GM18870 (cell line): ENCODE data around the gene AGO1.

Experiments
- ATAC-seq: cut with Tn5 transposase; IDR thresholded peaks from one replicate; pipeline ENCODE4 v1.9.1; 2021; ENCODE audit warnings: moderate library complexity; ENCODE audit not compliant: unreplicated experiment

AGO1 gene

GRCh38 chr1:35882945-35883634, at the start of gene AGO1:
TSS of gene AGO1 (plus strand) at chr1:35883209. CDS start at chr1:35883422, 213 bp downstream.
- peak; percentile 50 for ATAC-seq

GRCh38 chr1:35833395-35833794, 49.6 kb upstream of the AGO1 start:
- ATAC-seq, result no peak

DNA sequence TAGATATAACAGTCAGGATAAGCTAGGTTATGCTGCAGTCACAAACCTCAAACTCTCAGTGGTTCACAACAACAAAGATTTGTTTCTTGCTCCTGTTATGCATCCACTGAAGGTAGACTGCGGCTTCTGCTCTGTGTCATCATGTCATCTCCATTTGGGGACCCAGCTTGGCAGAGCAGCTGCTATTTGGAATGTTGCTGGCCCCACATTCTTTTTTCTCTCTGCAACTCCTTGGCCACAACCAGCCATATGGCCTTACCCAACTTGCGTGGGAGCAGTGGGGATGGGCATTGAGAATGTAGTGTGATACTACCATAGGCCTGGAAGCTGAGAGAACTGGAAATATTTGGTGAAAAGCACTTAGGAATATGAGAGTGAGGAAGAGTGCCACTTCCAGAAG, 48.8 kb upstream of the AGO1 start:
- no peak for ATAC-seq

DNA sequence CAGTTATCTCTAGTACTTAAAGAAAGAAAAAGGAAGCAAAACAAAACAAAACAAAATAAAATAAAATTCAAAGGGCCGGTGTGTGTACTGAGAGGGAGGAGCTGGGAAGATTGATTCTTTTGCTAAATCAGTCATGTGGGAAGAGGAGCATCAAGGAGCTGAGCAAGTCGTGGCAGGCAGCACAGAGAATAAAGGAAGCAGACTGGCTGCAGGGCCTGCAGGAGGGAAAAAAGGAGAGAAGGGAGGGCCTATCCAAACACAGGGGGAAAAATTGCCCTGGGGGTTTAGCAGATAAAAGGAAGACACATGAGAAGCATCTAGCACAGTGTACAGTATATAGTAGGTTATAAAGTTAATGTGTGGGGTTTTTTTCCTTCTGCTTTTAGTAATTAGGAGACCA, 47.6 kb upstream of the AGO1 start:
- no peak for ATAC-seq

- ATAC-seq, result no peak
These were observed 46.3 kb upstream of the AGO1 start for GRCh38 chr1:35836734-35837133.

- ATAC-seq, result no peak
These were observed 44.2 kb upstream of the AGO1 start for GRCh38 chr1:35838693-35839245.

GRCh38 chr1:35844826-35845225, 38.2 kb upstream of the AGO1 start:
- no peak for ATAC-seq

DNA sequence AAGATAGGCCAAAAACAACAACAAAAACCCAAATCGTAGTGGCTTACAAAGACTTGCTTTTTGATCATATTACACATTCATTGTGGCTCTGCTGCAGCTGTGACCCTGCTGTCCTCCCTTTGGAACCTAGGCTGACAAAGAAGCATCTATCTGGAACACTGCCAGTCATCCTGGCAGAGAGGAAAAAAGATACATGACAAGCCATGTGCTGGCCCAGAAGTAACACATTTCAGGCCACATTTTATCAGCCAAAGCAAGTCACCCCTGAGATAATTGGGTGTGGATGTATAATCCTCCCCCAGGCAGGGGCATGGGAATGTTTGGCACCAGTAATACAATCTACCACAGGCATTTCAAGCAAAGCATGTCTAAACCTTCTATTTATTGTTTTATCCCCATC, 37.2 kb upstream of the AGO1 start:
- no peak for ATAC-seq

DNA sequence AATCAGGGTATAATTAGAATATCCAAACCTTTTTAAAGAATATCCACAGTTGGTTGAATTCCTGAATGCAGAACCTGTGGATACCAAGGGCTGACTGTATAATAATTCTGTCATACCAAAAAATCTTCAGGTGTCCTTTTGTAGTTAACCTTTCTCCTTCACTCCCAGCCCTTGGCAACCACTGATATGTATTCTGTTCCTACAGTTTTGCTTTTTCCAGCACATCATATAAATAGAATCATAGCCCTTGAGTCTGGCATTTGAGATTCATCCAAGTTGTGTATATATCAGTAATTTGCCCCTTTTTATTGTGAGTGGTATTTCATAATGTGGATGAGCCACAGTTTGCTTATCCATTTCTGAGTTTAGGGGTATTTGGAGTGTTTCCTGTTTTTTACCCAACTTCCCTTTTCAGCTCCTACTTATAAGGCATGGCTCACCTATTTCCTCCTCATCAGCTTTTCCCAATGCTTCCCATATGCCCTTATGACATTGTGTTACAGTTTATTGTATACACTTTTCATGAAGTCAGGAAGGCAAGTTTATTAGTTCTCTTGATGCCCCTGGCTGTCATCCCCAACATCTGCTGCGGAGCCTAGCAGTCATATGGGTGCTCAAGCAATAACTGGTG, 35.0 kb upstream of the AGO1 start:
- no peak for ATAC-seq

- ATAC-seq, result no peak
These were observed 33.0 kb upstream of the AGO1 start for GRCh38 chr1:35850051-35850450.

DNA sequence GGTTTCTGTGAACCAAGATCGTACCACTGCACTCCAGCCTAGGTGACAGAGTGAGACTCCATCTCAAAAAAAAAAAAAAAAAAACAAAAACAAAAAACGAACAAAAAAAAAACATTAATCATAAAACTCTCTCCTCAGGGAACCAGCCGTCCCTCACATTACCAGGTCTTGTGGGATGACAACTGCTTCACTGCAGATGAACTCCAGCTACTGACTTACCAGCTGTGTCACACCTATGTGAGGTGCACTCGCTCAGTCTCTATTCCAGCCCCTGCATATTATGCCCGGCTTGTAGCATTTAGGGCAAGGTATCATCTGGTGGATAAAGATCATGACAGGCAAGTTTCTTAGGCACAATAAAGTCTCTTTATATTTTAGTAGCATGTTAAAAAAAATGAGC, 32.3 kb upstream of the AGO1 start:
- ATAC-seq, result no peak

- ATAC-seq, result no peak
These were observed 31.7 kb upstream of the AGO1 start for GRCh38 chr1:35851132-35851869.

DNA sequence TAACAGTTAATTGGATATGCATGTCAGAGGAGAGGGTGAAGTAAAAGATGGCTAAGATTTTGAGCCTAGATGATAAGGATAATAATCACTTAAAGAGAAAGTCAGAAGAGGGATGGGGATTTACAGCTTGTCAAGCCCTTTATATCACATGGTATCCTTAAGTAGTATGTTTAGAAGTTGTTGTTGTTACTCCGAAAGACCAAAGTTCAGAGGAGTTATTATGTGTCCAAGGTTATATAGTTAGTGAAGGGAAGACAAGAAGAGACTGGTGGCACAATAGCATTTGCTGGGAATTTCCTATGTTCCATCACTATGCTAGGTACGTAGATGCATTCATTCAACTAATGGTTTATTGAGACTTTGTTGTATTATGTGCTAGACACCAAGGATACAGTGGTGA, 30.8 kb upstream of the AGO1 start:
- ATAC-seq, result no peak

DNA sequence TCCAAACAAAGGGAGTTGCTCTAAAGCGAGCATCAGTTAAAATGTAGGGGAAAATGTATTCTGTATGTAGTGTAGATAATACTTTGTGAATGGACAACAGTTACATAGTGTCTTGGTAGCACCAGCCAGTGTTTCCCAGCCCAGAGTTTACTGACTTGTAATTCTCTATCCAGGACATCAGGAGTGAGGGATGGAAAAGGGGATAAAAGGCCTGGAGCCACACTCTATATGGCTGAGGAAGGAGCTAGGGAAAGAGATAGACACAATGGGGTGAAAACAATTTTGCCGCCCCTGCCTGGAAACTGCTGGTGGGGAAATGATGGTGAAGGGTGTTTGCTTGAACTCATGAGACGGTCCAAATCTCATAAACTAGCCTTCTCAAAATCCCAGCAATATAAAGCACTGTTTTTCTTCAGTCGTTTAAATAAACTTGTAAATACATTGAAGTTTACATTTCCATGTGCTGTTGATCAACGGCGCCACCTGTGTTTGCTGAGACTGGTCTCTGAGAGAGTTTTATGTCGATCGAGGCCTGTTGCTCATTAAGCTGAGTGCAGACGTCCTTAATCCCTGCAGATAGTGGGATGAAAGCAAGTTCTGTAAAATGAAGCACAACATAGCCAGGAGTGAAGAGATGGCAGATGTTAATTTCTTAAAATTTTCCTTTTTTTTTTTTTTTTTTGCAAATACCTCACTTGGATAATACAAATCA, 27.9 kb upstream of the AGO1 start:
- no peak for ATAC-seq

DNA sequence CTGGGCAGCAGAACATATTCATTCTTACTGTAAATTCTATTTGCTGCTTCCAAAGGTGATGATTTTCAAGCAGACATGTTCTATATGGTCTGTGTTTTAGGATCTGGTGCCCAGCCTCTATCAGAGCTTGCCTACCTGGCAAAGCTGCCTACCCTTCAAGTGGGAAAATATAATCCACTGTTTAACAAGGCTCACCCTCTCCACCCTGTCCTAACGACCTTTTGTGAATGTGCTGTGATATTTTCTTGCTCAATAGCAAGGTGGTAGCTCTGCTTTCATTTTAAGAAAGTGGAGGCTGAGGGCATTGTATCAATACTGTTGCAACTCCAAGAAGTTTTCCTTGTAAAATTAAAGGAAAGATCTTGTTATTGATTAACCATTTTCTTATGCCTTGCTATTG, 26.0 kb upstream of the AGO1 start:
- ATAC-seq, result no peak

DNA sequence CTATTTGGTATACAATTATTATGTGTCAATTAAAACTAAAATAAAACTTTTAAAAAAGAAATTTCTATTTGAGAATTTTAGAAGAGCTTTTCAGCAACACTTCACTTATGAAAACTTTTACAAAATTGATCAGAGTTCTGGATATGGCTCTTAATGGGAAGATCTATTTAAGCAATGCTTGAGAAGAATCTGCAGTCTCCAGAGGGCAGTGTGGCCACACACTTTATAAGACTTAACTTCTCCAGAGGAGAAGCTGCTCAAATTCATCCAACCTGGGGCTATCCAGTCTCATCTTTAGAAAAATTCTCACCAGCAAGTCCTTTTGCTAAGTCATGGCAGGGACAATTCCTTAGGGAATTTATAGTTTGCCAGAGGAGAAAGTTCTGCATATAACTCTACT, 25.2 kb upstream of the AGO1 start:
- ATAC-seq, result no peak

GRCh38 chr1:35860696-35861095, 22.3 kb upstream of the AGO1 start:
- no peak for ATAC-seq

DNA sequence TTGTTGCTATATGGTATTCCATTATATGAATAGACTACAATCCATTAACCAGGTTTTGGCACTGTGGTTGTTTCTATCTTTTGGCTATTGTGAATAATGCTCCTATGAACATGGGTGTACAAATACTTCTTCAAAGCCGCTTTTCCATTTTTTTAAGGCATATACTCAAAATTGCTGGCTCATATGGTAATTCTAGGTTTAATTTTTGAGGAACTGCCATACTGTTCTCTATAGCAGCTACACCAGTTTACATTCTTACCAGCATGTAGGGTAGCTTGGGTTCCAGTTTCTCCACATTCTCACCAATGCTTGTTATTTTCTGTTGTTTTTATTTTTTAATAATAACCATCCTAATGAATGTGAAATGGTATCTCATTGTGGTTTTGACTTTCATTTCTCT, 19.9 kb upstream of the AGO1 start:
- ATAC-seq, result no peak

DNA sequence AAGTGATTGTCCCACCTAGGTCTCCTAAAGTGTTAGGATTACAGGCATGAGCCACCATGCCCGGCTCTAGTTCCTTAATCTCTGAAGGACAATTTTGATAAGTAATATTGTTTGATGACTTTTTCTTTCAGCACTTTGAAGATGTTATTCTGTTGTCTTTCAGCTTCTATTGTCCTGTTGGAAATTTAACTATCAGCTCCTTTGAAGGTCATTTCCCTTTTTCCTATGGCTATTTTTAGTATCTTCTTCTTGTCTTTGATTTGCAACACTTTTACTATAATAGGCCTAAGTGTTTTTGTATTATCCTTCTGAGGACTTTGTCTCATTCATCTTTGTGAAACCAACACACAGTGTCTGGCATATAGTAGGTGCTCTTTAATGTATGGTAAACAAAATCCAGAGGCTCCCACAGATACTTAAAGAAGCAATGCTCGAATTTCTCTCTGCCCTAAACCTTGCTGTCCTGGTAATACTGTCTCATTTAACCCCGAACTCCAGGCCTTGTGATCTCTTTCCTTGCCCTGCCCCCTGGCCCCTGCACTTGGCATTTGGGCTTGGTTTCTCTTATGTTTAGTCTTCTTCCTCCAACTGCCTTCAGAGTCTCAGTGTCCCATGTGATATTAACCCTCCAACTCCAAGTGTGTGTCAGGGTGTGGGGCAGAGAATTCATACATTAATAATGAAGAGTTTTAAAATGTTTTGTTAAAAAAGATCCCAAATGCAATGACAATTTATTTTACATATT, 19.0 kb upstream of the AGO1 start:
- ATAC-seq, result no peak

- ATAC-seq, result no peak
These were observed 18.2 kb upstream of the AGO1 start for GRCh38 chr1:35864813-35865212.

- ATAC-seq, result no peak
These were observed 16.0 kb upstream of the AGO1 start for GRCh38 chr1:35866991-35867390.
